ENCODE results near the gene MYO1E. TPM values are rescaled to one million over a fixed set of nuclear protein-coding genes. Genes with fewer than 3 reads are reported as not detected.
A peak's percentile ranks its signal among the peaks of the same experiment; 100 is the strongest.

The MYO1E gene
- total RNA-seq, 1 donor from 2014 or later: 192 TPM

DNA sequence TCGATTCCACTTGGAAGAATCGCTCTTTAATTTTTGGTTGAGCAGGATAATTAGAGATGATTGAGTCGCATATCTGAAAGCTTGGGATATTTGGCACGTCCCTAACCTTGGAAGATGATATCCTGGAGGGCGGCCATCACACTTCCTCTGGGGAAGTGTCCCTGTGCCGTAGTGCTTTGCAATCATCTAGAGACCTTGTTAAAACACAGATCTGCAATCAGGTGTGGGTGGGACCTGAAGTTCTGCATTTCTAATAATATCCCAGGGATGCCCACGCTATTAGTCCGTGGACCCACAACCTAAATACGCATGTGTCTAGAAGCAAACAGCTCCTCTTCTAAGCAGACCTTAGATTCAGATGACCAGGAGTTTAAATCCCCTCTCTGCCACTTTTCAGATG lies 20.5 kb downstream of the MYO1E start:
- Mint-ChIP-seq H3K27ac (ENCODE audit: unreplicated experiment) (no peak overlapping the region), H3K27me3 (ENCODE audit: low read depth) (no peaks in the 10 kb centered on the region), H3K36me3 (ENCODE audit: low read depth) (peaks cover 5% of the 10 kb centered on the region), H3K4me1 (ENCODE audit: low read depth) (peaks cover 21% of the 10 kb centered on the region), H3K4me3 (ENCODE audit: unreplicated experiment) (no peak overlapping the region), H3K9me3 (ENCODE audit: low read depth) (no peaks in the 10 kb centered on the region)
- no peak for DNase-seq (ENCODE audit: low spot score)
- TF ChIP-seq, protein P1, sequence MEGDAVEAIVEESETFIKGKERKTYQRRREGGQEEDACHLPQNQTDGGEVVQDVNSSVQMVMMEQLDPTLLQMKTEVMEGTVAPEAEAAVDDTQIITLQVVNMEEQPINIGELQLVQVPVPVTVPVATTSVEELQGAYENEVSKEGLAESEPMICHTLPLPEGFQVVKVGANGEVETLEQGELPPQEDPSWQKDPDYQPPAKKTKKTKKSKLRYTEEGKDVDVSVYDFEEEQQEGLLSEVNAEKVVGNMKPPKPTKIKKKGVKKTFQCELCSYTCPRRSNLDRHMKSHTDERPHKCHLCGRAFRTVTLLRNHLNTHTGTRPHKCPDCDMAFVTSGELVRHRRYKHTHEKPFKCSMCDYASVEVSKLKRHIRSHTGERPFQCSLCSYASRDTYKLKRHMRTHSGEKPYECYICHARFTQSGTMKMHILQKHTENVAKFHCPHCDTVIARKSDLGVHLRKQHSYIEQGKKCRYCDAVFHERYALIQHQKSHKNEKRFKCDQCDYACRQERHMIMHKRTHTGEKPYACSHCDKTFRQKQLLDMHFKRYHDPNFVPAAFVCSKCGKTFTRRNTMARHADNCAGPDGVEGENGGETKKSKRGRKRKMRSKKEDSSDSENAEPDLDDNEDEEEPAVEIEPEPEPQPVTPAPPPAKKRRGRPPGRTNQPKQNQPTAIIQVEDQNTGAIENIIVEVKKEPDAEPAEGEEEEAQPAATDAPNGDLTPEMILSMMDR (IDR thresholded peaks at IDR 0.05): no peak

DNA sequence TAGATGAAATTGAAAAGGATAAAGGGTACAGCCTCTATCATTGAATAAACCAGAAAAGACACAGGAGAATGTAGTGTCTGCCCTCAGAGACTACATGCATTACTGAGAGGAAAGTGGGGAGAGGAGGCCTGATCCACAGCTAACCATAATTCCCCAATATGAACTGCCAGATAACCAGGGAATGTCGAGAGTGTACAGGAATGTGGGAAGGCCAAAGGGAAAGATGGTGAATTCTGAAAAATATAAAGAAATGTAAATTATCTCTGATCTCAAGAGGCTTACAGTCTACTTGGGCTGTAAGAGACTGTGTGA lies 22.3 kb downstream of the MYO1E start:
- H3K9me3 Mint-ChIP-seq (ENCODE audit: low read depth): no peaks in the 10 kb centered on the region
- H3K4me3 Mint-ChIP-seq (ENCODE audit: unreplicated experiment): no peak overlapping the region
- DNase-seq (ENCODE audit: low spot score): no peak
- peaks cover 3% of the 10 kb centered on the region for H3K36me3 Mint-ChIP-seq (ENCODE audit: low read depth)
- TF ChIP-seq, protein P1 (IDR thresholded peaks at IDR 0.05): no peak
- peaks cover 26% of the 10 kb centered on the region for H3K4me1 Mint-ChIP-seq (ENCODE audit: low read depth)
- H3K27me3 Mint-ChIP-seq (ENCODE audit: low read depth): no peaks in the 10 kb centered on the region
- H3K27ac Mint-ChIP-seq (ENCODE audit: unreplicated experiment): peak overlapping the region; percentile 92

DNA sequence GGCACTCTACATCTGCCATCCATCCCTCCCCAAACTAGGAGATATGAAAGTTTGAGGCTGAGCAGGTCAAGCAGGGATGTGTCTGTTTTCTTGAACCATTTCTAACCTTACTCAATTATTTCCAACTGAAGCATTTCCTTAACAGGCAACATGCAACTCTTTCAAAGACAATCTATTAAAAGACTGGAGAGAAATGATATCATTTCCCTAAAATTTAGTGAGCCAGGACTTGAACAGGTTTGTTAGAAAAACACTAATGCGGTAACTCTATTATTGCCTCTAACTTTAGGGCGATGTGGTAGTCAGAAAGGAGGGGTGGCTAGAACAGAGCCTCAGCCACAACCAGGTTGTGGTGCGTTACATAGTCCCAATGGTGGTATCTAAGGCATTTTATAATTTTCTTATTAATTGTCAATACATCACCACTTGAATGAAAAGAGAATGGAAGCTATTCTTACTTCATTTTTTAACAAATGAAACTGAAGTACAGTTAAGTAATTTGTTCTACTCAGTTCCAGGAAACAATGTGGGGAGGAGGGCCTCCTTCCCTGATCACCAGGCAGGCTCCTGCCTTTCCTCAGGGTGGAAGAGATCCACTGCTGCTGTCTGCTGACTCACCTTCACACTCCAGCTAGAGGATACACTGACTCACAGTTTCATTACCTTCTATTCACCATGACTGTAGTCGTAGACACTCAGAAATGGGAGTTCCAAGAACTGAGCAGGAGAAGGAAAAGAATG lies 22.8 kb downstream of the MYO1E start:
- peak overlapping the region; percentile 92 for H3K27ac Mint-ChIP-seq (ENCODE audit: unreplicated experiment)
- H3K36me3 Mint-ChIP-seq (ENCODE audit: low read depth): peaks cover 3% of the 10 kb centered on the region
- no peaks in the 10 kb centered on the region for H3K27me3 Mint-ChIP-seq (ENCODE audit: low read depth)
- no peak overlapping the region for H3K4me3 Mint-ChIP-seq (ENCODE audit: unreplicated experiment)
- H3K9me3 Mint-ChIP-seq (ENCODE audit: low read depth): no peaks in the 10 kb centered on the region
- no peak for DNase-seq (ENCODE audit: low spot score)
- TF ChIP-seq, protein P1 (IDR thresholded peaks at IDR 0.05): no peak
- peaks cover 28% of the 10 kb centered on the region for H3K4me1 Mint-ChIP-seq (ENCODE audit: low read depth)

DNA sequence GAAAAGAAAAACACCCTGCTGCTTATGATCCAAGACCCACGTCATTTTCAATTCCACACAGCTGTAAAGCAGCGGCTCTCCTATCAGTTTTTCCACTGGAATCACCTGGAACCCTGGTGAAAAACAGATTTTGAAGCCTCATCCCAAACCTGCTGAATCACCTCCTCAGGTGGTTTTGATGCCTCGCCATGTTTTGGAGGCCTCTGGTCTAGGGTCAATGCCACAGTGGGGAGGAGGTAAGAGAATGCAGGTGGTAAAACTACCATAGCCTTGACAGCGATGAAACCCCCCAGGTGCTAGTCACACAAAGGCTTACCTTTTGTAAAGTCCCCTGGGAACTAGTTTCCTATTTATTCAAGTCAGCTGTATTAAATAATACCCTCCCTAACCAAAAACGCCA lies 24.8 kb downstream of the MYO1E start:
- H3K36me3 Mint-ChIP-seq (ENCODE audit: low read depth): peaks cover 3% of the 10 kb centered on the region
- H3K27me3 Mint-ChIP-seq (ENCODE audit: low read depth): no peaks in the 10 kb centered on the region

DNA sequence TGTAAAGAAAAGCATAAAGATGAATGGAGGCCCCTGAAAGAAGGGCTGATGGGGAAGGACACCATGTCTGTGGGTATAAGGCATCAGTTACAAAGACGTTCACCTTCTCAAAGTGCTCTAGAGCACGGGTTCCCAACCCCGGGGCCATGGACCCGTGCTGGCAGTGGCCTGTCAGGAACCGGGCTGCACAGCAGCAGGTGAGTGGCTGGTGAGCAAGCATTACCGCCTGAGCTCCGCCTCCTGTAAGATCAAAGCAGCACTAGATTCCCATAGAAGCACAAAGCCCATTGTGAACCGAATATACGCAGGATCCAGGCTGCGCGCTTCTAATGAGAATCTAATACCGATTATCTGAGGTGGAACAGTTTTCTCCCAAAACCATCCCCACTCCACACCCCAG lies 25.7 kb downstream of the MYO1E start:
- Mint-ChIP-seq H3K4me1 (ENCODE audit: low read depth) (peaks cover 26% of the 10 kb centered on the region), H3K9me3 (ENCODE audit: low read depth) (peaks cover 14% of the 10 kb centered on the region), H3K27me3 (ENCODE audit: low read depth) (no peaks in the 10 kb centered on the region), H3K36me3 (ENCODE audit: low read depth) (peaks cover 8% of the 10 kb centered on the region), H3K4me3 (ENCODE audit: unreplicated experiment) (no peak overlapping the region), H3K27ac (ENCODE audit: unreplicated experiment) (no peak overlapping the region)
- no peak for DNase-seq (ENCODE audit: low spot score)
- TF ChIP-seq, protein P1 (IDR thresholded peaks at IDR 0.05): no peak

More for the DNA sequence above, 24.8 kb downstream of the MYO1E start:
- no peak overlapping the region for H3K27ac Mint-ChIP-seq (ENCODE audit: unreplicated experiment)
- TF ChIP-seq, protein P1 (IDR thresholded peaks at IDR 0.05): no peak
- no peak for DNase-seq (ENCODE audit: low spot score)
- H3K4me3 Mint-ChIP-seq (ENCODE audit: unreplicated experiment): no peak overlapping the region
- peaks cover 26% of the 10 kb centered on the region for H3K4me1 Mint-ChIP-seq (ENCODE audit: low read depth)
- H3K9me3 Mint-ChIP-seq (ENCODE audit: low read depth): peaks cover 6% of the 10 kb centered on the region

Data from chondrocyte (in vitro differentiated cells).